Adipocyte (in vitro differentiated cells): Measurements from ENCODE around the gene ZNRD2.

Experiments used
- DNase-seq: peaks from one replicate; pipeline ENCODE4 v3.0.0-alpha.2; 2015; ENCODE audit warnings: low read depth
- H3K27me3 ChIP-seq: replicated peaks from 2 replicates; pipeline ENCODE4 v1.7.0; 2013; ENCODE audit warnings: mild to moderate bottlenecking, low read length, moderate library complexity; ENCODE audit not compliant: control insufficient read depth, insufficient read depth
- H3K36me3 ChIP-seq: 2 replicates; pipeline ENCODE4 v1.7.0; 2013; ENCODE audit warnings: low read length, mild to moderate bottlenecking, moderate library complexity; ENCODE audit not compliant: control insufficient read depth, insufficient read depth, severe bottlenecking
- H3K4me1 ChIP-seq: 2 replicates; pipeline ENCODE4 v1.7.0; 2013; ENCODE audit warnings: mild to moderate bottlenecking, low read length, moderate library complexity; ENCODE audit not compliant: control insufficient read depth, insufficient read depth
- H3K4me3 ChIP-seq: 2 replicates; pipeline ENCODE4 v1.7.0; 2013; ENCODE audit warnings: mild to moderate bottlenecking, low read length, moderate library complexity
- H3K9ac ChIP-seq: 2 replicates; pipeline ENCODE4 v1.7.0; 2013; ENCODE audit warnings: mild to moderate bottlenecking, low read length, moderate library complexity
- H3K9me3 ChIP-seq: 2 replicates; pipeline ENCODE4 v1.7.0; 2013; ENCODE audit warnings: mild to moderate bottlenecking, low read length, moderate library complexity; ENCODE audit not compliant: control insufficient read depth

Gene ZNRD2

DNA sequence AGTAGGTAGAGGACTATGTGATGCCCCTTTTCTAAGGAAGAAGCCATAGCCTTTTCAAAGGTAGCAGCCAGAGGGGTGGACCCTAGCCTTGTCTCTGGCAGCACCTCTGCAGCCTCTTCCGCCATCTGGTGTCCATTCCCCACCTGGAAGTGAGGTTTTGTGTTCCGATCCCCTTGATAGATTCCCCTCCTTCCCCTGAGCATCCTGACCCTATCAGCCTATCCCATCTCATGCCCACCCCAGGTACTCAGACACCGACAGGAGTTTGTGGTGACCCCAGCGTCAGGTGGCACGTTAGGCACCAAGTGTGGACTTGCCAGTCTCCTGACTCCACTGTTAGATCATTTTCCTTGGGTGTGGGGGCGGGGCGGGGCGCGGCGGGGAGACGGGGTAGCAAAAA is 1.7 kb downstream of the ZNRD2 start:
- Histone ChIP-seq H3K4me3 (peak overlapping the region; percentile 100), H3K4me1 (peaks cover 51% of the 10 kb centered on the region), H3K9me3 (no peaks in the 10 kb centered on the region), H3K36me3 (peaks cover 9% of the 10 kb centered on the region), H3K27me3 (no peaks in the 10 kb centered on the region), H3K9ac (peak overlapping the region; percentile 99)
- DNase-seq: peak; percentile 47

DNA sequence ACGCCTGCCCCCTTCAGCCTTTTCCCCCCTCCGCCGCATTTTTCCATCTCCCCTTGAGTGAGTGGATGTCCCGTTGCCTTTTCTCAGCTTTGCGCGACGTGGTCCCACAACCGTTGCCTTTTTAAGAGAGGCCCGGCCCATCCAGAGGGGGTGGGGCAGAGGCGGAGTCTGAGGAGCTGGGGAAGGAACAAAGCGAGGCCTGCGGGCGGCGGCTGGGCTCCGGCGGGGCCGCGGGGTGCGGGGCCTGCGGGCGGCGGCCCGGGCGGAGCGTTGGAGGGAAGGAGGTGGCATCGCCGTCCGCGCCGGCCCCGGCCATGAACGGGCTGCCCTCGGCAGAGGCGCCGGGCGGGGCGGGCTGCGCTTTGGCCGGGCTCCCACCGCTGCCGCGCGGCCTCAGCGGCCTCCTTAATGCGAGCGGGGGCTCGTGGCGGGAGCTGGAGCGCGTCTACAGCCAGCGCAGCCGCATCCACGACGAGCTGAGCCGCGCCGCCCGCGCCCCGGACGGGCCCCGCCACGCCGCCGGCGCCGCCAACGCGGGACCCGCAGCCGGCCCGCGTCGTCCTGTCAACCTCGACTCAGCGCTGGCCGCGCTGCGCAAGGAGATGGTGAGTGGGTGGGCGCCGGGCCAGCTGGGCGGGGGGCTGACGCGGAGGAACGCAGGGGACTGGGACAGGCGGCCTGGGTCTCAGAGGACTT is 2.2 kb downstream of the ZNRD2 start, which contains the start of gene FAM89B:
Gene FAM89B, plus strand, starts transcription at position 183 of the 696 bp plus-strand sequence. Its CDS starts 132 bp downstream, at position 315.
- no peaks in the 10 kb centered on the region for H3K27me3 ChIP-seq
- H3K9ac ChIP-seq: peak within 1 kb of the TSS; percentile 99
- DNase-seq: peak; percentile 92
- H3K36me3 ChIP-seq: peaks cover 9% of the 10 kb centered on the region
- no peaks in the 10 kb centered on the region for H3K9me3 ChIP-seq
- peak within 1 kb of the TSS; percentile 100 for H3K4me3 ChIP-seq
- H3K4me1 ChIP-seq: peaks cover 57% of the 10 kb centered on the region

DNA sequence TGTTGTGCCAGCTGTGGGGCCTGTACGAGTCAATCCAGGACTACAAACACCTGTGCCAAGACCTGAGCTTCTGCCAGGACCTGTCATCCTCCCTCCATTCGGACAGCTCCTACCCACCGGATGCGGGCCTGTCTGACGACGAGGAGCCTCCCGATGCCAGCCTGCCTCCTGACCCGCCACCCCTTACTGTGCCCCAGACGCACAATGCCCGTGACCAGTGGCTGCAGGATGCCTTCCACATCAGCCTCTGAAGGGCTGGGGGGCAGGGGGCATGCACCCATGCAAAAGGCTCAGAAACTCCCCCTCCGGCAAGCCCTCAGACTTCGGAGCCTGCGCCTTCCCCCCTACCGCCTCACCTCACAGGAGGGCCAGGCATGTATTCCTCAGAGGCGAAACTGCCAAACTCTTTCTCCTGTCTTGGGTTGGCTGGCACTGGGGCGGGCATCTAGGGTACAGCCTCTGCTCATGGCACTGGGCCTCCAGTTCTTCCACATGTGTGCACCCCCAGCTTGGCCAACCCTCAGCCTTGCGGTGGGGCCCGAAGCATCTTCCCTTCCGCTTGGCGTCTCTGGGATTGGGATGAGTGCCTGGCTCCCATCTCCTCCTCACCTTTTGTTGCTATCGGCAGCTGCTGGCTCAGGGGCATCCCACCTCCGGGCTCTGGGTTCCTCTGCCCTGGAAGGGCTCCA is 3.3 kb downstream of the ZNRD2 start:
- H3K9me3 ChIP-seq: no peaks in the 10 kb centered on the region
- H3K4me1 ChIP-seq: peaks cover 64% of the 10 kb centered on the region
- H3K9ac ChIP-seq: peak overlapping the region; percentile 99
- peak overlapping the region; percentile 100 for H3K4me3 ChIP-seq
- no peaks in the 10 kb centered on the region for H3K27me3 ChIP-seq
- DNase-seq: peak; percentile 32
- H3K36me3 ChIP-seq: peaks cover 3% of the 10 kb centered on the region

DNA sequence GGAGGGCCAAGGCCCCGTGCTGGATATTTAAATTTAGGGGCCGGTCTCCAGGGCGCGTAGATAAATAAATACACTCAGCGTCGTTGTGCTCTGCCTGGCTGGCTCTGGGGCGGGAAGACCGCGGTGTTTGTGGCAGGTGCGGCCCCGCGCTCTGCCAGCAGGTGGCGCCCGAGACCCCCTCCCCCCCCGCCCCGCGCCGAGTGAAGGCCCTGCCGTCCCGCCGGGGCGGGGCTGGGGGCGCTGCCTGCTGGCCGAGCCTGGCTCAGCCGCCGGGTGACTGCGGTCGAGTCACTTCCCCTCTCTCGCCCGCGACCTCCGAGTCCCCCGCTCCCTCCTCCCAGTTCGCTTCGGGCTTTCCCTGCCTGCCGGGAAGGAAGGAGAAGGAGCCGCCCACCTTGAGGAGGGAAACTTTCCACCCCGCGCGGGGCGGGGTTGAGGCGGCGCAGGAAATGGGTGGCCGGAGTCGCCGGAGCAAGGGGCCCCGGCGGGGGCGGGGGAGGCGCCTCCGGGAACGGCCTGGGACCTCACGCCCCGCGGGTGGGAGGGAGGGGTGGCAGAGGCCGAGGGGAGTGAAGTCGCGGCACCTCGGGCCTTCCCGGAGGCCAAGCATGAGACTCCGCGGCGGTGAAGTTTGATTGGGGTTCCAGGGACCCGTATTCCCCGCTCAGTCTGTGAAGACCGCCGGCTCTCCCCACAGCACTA is 4.0 kb downstream of the ZNRD2 start:
- no peaks in the 10 kb centered on the region for H3K27me3 ChIP-seq
- DNase-seq: peak; percentile 94
- H3K36me3 ChIP-seq: peaks cover 3% of the 10 kb centered on the region
- H3K9me3 ChIP-seq: no peaks in the 10 kb centered on the region
- H3K9ac ChIP-seq: peak overlapping the region; percentile 99
- H3K4me1 ChIP-seq: peaks cover 56% of the 10 kb centered on the region
- H3K4me3 ChIP-seq: peak overlapping the region; percentile 100

DNA sequence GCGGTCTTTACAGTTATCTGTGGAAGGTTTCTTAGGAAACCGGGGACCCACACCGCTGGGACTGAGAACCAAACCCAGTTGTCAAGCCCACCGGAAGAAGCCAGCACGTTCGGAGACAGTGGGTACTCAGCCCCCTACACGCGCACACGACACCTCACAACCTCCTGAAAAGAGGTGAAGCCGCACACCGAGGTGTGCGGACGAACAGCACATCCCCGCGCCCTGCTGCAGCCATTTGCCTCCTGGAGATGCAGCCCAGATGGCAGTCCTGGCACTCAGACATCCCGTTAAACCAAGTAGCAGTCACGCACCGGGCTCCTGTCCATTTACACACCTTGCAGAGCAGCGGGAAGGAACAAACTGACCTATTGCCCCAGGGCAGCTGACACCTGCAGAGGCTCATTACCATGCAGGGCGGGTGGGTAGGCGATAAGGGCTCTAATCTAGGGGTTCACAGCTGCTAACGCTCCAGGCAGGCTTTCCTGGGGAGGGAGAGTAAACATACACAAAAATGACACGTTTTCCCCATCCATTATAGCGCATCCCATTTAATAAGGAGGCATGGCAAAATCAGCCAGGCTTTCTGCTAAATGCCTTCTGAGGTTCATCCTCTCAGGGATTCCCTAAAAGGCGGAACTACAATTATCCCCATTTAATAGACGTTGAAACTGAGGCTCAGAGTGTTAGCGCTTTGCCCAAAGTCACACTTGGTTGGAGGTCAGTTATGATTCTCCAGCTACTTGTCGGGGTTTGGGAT is 4.7 kb downstream of the ZNRD2 start:
- peaks cover 53% of the 10 kb centered on the region for H3K4me1 ChIP-seq
- no peaks in the 10 kb centered on the region for H3K9me3 ChIP-seq
- peak overlapping the region; percentile 80 for H3K4me3 ChIP-seq
- DNase-seq: peak; percentile 27
- H3K36me3 ChIP-seq: peaks cover 8% of the 10 kb centered on the region
- H3K9ac ChIP-seq: peak overlapping the region; percentile 89
- H3K27me3 ChIP-seq: no peaks in the 10 kb centered on the region

DNA sequence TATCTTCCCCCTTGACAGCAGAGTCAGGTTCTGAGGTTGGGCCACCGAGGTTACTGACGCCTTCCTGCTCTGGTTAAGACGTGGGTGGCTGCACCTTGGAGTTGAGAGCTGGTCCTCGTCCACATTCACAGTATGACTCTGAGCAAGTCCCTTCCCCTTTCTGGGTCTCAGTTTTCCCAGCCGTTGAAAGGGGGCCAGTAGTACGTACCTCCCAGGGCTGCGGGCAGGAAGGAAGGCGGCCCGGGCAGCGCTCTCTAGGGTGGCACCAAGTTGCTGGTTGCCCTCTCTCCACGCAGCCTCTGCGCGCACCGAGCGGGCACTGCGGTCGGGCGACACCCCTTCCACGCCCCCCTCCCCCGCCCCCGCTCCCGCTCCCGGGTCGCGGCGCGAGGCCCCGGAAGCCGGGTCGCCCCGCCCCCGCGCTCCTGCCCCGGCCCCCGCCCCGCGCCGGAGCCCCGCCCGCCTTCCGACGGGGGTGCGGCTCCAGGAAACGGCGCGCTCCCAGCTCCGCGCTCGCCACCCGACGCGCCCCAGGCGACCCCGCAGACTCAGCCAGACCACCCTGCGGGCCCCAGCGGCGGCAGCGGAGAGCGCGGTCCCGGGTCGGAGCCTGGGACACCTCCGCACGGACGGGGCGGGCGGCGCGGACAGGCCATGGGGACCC is 5.4 kb downstream of the ZNRD2 start, which contains the start of gene EHBP1L1:
Gene EHBP1L1, plus strand, starts transcription at position 486 of the 664 bp plus-strand sequence. CDS start 250 bp downstream, outside the sequence.
- peak; percentile 76 for DNase-seq
- Histone ChIP-seq H3K4me1 (peaks cover 53% of the 10 kb centered on the region), H3K27me3 (no peaks in the 10 kb centered on the region), H3K9ac (peak within 1 kb of the TSS; percentile 89), H3K4me3 (peak within 1 kb of the TSS; percentile 83), H3K9me3 (no peaks in the 10 kb centered on the region), H3K36me3 (peaks cover 11% of the 10 kb centered on the region)

DNA sequence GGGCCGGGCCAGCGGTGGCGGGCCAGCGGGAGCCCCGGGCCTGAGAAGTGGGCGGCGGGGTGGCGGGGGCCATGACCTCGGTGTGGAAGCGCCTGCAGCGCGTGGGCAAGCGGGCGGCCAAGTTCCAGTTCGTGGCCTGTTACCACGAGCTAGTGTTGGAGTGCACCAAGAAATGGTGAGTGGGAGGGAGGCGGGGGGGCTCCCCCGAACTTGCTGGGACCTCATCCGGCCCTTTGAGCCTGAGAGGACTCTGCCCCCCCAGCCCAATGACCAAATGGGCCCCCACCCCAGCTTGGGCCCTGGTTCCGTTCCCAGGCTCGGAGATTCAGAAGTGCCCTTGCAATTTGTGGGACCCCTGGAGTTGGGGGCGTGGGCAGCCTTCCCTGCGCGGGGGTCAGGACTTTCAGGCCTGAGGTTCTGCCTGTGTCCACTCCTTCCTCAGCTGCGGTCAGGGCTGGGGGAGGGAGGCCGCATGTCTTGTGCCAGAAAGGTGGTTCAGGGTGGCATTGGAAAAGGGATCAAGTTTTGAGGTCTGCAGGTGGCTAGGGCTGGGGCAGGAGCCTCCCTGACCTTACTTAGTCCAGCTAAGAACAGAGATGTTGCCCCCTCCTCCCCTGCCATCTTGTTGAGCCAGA is 6.1 kb downstream of the ZNRD2 start:
- no peak for DNase-seq
- Histone ChIP-seq H3K27me3 (no peaks in the 10 kb centered on the region), H3K4me3 (peak overlapping the region; percentile 83)

DNA sequence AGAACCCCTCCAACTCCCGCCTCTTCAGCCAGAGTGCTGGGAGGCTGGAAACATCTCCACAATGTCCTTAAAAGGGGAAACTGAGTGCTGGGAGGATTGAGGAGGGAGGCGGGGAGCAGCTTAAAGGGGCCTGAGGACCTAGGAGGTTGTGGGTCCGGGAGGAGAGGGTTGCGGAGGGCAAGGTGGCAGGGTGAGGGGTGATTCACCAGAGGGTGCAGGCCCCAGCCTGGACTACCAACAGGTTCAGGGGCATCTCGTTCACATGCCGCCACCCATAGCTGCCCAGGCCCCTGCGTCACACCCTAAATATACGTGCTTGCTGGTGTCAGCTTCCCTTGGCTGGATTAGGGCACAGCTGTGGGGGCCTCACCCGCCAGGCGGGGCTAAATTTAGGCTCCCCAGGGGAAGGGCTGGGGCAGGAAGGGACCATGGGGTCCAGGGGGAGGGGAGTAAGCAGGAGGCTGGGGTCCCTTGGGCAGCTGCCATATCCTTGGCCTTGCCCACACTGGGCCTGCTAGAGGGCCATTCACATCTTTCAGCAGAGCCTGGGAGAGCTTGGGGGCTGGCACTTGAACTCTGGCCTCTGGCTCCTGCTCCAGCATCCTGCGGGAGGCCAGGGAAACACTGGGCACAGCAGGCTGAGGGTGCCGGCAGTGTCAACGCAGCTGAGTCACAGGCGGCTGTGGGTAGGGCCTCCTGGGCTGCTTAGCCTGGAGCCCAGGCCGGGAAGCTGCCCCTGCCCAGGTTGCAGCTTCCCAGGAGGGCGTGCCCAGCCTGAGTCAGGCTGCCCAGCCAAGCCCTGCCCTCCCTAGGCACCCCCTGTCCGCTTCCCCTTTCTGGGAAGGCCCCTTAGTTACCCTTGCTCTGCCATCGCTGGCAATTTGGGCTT is 6.8 kb downstream of the ZNRD2 start:
- peak overlapping the region; percentile 83 for H3K9ac ChIP-seq
- peaks cover 40% of the 10 kb centered on the region for H3K4me1 ChIP-seq
- peak overlapping the region; percentile 83 for H3K4me3 ChIP-seq
- no peaks in the 10 kb centered on the region for H3K27me3 ChIP-seq
- peak; percentile 74 for DNase-seq
- H3K36me3 ChIP-seq: peaks cover 13% of the 10 kb centered on the region
- H3K9me3 ChIP-seq: no peaks in the 10 kb centered on the region

More for the DNA sequence above, 6.1 kb downstream of the ZNRD2 start:
- Histone ChIP-seq H3K4me1 (peaks cover 47% of the 10 kb centered on the region), H3K9ac (peak overlapping the region; percentile 83), H3K9me3 (no peaks in the 10 kb centered on the region), H3K36me3 (peaks cover 11% of the 10 kb centered on the region)

DNA sequence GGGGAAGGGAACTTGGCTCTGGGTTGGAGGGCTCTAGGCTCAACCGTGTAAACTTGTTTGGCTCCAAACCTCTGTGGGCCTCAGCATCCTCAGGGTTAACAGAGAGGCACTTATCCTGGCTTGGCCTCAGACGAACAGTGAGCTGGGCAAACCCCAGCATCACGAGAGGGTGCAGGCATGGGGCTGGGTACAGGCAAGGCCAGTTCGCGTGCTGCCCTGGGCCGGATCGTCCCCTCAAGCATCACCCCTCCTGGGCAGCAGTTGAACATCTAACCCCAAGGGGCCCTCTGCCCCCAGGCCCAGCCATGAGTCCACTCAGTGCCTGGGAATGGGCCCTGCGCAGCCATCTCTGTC is 7.5 kb downstream of the ZNRD2 start:
- Histone ChIP-seq H3K4me1 (peaks cover 40% of the 10 kb centered on the region), H3K36me3 (peaks cover 13% of the 10 kb centered on the region), H3K9ac (peak overlapping the region; percentile 83), H3K9me3 (no peaks in the 10 kb centered on the region), H3K27me3 (no peaks in the 10 kb centered on the region), H3K4me3 (peak overlapping the region; percentile 83)
- no peak for DNase-seq
